GM15510 (cell line): Measurements from ENCODE around the gene SSTR5.

Source experiments
- POLR2A ChIP-seq: IDR thresholded peaks from 3 replicates; pipeline ENCODE4 v1.6.1; 2011; ENCODE audit warnings: borderline replicate concordance; ENCODE audit not compliant: insufficient read length; ENCODE audit errors: extremely low read depth

Gene SSTR5

GRCh38 chr16:1124291-1124690 is 51.7 kb downstream of the SSTR5 start:
- TF ChIP-seq POLR2A: no peak

- no peak for TF ChIP-seq POLR2A
Measured at GRCh38 chr16:1124795-1125194, 52.2 kb downstream of the SSTR5 start.

GRCh38 chr16:1125471-1125870 is 52.9 kb downstream of the SSTR5 start:
- no peak for TF ChIP-seq POLR2A

- no peak for TF ChIP-seq POLR2A
Measured at GRCh38 chr16:1126044-1126443, 53.5 kb downstream of the SSTR5 start.

- no peak for TF ChIP-seq POLR2A
Measured at GRCh38 chr16:1126586-1126985, 54.0 kb downstream of the SSTR5 start.

- no peak for TF ChIP-seq POLR2A
Measured at GRCh38 chr16:1127101-1127500, 54.6 kb downstream of the SSTR5 start.

- no peak for TF ChIP-seq POLR2A
Measured at GRCh38 chr16:1127971-1128715, 55.6 kb downstream of the SSTR5 start.

GRCh38 chr16:1129106-1129960 is 56.8 kb downstream of the SSTR5 start:
- TF ChIP-seq POLR2A: no peak

- TF ChIP-seq POLR2A: no peak
Measured at GRCh38 chr16:1130382-1130781, 57.8 kb downstream of the SSTR5 start.
